Measurements from ENCODE around the gene FAM237B.

GRCh38 chr7:90298145-90299038, 22.7 kb downstream of the FAM237B start:
- no peak for TF ChIP-seq CTCF (IDR thresholded peaks at IDR 0.05 in 4 of 5, conservative IDR thresholded peaks at IDR 0.05 in 1 of 5)
- TF ChIP-seq POLR2A (IDR thresholded peaks at IDR 0.05), result no peak

All from gastrocnemius medialis (tissue), 4 donors.